ENCODE results near the gene OR6J1. TPM values are rescaled to one million over a fixed set of nuclear protein-coding genes. Genes with fewer than 3 reads are reported as not detected.

OR6J1 gene
- polyA plus RNA-seq, 1 of the 3 experiments (the other 2 are of a cell fraction): not detected

DNA sequence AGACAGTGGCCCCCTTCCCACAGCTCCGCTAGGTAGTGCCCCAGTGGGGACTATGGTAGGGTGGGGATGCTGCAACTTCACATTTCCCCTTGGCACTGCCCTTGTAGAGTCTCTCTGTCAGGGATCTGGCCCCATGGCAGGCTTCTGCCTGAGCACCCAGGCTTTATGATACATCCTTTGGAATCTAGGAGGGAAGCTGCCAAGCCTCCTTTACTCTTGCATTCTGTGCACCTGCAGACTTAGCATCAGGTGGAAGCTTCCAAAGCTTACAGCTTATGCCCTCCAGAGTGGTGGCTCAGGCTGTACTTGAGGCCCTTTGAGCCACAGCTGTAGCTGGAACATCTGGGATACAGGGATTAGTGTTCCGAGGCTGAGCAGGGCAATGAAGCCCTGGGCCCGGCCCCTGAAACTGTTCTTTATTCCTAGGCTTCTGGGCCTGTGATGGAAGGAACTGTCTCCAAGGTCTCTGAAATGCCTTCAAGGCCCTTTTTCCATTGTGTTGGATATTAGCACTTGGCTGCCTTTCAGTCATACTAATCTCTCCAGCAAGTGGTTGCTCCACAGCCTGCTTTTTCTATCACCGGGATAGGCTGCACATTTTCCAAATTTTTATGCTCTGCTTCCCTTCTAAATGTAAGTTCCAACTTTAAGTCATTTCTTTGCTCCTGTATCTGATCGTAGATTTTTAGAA, 22.2 kb upstream of the OR6J1 start:
- H3K36me3 ChIP-seq (replicated peaks in 1 of 2; ENCODE audit: control insufficient read depth in 1 of 2, insufficient read depth in 2 of 2, low read length in 1 of 2): no peaks in the 10 kb centered on the region
- no peak overlapping the region for H3K4me3 ChIP-seq (ENCODE audit: low read depth in 2 of 2, low read length in 1 of 2)
- H3K27me3 ChIP-seq (ENCODE audit: insufficient read depth): peaks cover 32% of the 10 kb centered on the region; the same call in 1 of the 2 replicates
- 5% methylated on average over 3 of the region's 5 CpGs for WGBS (ENCODE audit: low lambda C conversion rate)
- H3K79me2 ChIP-seq (ENCODE audit: insufficient read depth): no peaks in the 10 kb centered on the region
- ChIA-PET POLR2A (no interaction called here), CTCF (interaction anchor here (1.6 to 2.2 kb wide), 2 partner anchors 13 to 96 kb away, joined by 7 to 10 read pairs; no protein-coding TSS in a partner anchor)
- H3K9me2 ChIP-seq: no peaks in the 10 kb centered on the region
- no peaks in the 10 kb centered on the region for H3F3A ChIP-seq (replicated peaks; ENCODE audit: insufficient read depth)
- no peak overlapping the region for H2AFZ ChIP-seq (ENCODE audit: low read depth)
- H4K20me1 ChIP-seq (ENCODE audit: insufficient read depth): no peaks in the 10 kb centered on the region
- no peak overlapping the region for H3K4me2 ChIP-seq
- no peaks in the 10 kb centered on the region for H3K9me3 ChIP-seq
- TF ChIP-seq, protein P1, sequence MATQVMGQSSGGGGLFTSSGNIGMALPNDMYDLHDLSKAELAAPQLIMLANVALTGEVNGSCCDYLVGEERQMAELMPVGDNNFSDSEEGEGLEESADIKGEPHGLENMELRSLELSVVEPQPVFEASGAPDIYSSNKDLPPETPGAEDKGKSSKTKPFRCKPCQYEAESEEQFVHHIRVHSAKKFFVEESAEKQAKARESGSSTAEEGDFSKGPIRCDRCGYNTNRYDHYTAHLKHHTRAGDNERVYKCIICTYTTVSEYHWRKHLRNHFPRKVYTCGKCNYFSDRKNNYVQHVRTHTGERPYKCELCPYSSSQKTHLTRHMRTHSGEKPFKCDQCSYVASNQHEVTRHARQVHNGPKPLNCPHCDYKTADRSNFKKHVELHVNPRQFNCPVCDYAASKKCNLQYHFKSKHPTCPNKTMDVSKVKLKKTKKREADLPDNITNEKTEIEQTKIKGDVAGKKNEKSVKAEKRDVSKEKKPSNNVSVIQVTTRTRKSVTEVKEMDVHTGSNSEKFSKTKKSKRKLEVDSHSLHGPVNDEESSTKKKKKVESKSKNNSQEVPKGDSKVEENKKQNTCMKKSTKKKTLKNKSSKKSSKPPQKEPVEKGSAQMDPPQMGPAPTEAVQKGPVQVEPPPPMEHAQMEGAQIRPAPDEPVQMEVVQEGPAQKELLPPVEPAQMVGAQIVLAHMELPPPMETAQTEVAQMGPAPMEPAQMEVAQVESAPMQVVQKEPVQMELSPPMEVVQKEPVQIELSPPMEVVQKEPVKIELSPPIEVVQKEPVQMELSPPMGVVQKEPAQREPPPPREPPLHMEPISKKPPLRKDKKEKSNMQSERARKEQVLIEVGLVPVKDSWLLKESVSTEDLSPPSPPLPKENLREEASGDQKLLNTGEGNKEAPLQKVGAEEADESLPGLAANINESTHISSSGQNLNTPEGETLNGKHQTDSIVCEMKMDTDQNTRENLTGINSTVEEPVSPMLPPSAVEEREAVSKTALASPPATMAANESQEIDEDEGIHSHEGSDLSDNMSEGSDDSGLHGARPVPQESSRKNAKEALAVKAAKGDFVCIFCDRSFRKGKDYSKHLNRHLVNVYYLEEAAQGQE (IDR thresholded peaks at IDR 0.05; ENCODE audit: low read depth, low read length): no peak
- no peak for TF ChIP-seq GATA2 (CRISPR knock-in tag; IDR thresholded peaks at IDR 0.05)
- no peak for TF ChIP-seq GABPA (IDR thresholded peaks at IDR 0.05; ENCODE audit: low read depth)
- TF ChIP-seq NRF1 (IDR thresholded peaks at IDR 0.05; ENCODE audit: low read depth, low read length): no peak
- no peak for TF ChIP-seq RXRA (IDR thresholded peaks at IDR 0.05; ENCODE audit: borderline replicate concordance, low read depth)
- no peak for TF ChIP-seq CHD2 (IDR thresholded peaks at IDR 0.05; ENCODE audit: low read length, partially characterized antibody)
- no peak for TF ChIP-seq FOXJ3 (CRISPR knock-in tag; IDR thresholded peaks at IDR 0.05)
- TF ChIP-seq, protein P2, sequence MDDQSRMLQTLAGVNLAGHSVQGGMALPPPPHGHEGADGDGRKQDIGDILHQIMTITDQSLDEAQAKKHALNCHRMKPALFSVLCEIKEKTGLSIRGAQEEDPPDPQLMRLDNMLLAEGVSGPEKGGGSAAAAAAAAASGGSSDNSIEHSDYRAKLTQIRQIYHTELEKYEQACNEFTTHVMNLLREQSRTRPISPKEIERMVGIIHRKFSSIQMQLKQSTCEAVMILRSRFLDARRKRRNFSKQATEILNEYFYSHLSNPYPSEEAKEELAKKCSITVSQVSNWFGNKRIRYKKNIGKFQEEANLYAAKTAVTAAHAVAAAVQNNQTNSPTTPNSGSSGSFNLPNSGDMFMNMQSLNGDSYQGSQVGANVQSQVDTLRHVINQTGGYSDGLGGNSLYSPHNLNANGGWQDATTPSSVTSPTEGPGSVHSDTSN (IDR thresholded peaks at IDR 0.05): no peak
- no peak for TF ChIP-seq MXI1 (IDR thresholded peaks at IDR 0.05; ENCODE audit: low read depth, low read length)
- TF ChIP-seq TAF1 (IDR thresholded peaks at IDR 0.05; ENCODE audit: borderline replicate concordance, low read depth, low read length): no peak
- H3K9ac ChIP-seq: no peak overlapping the region
- H3K27ac ChIP-seq (ENCODE audit: low read depth in 2 of 2, low read length in 1 of 2): no peak overlapping the region
- H3K4me1 ChIP-seq (ENCODE audit: control insufficient read depth in 1 of 2, insufficient read depth in 2 of 2, low read depth in 1 of 2, low read length in 1 of 2): no peaks in the 10 kb centered on the region
- no peak for DNase-seq

- Histone ChIP-seq H3K4me3 (ENCODE audit: low read depth in 2 of 2, low read length in 1 of 2) (no peak overlapping the region), H3K79me2 (ENCODE audit: insufficient read depth) (no peaks in the 10 kb centered on the region), H3K27me3 (ENCODE audit: insufficient read depth) (peaks cover 32% of the 10 kb centered on the region; the same call in 1 of the 2 replicates), H4K20me1 (ENCODE audit: insufficient read depth) (no peaks in the 10 kb centered on the region), H3K9me3 (no peaks in the 10 kb centered on the region), H3K4me2 (no peak overlapping the region), H3F3A (replicated peaks; ENCODE audit: insufficient read depth) (no peaks in the 10 kb centered on the region), H3K9me2 (no peaks in the 10 kb centered on the region), H2AFZ (ENCODE audit: low read depth) (no peak overlapping the region), H3K9ac (no peak overlapping the region), H3K4me1 (ENCODE audit: control insufficient read depth in 1 of 2, insufficient read depth in 2 of 2, low read depth in 1 of 2, low read length in 1 of 2) (no peaks in the 10 kb centered on the region), H3K27ac (ENCODE audit: low read depth in 2 of 2, low read length in 1 of 2) (no peak overlapping the region), H3K36me3 (replicated peaks in 1 of 2; ENCODE audit: control insufficient read depth in 1 of 2, insufficient read depth in 2 of 2, low read length in 1 of 2) (no peaks in the 10 kb centered on the region)
- DNase-seq: no peak
- WGBS (ENCODE audit: low lambda C conversion rate): 9% methylated on average over 6 of the region's 6 CpGs
- POLR2A ChIA-PET: no interaction called here
- CTCF ChIA-PET: interaction anchor here (2.2 kb wide), 1 partner anchor 94 kb away, joined by 10 read pairs; no protein-coding TSS in a partner anchor
- TF ChIP-seq NRF1 (IDR thresholded peaks at IDR 0.05; ENCODE audit: low read depth, low read length) (no peak), JUND (IDR thresholded peaks at IDR 0.05) (no peak), RXRA (IDR thresholded peaks at IDR 0.05; ENCODE audit: borderline replicate concordance, low read depth) (no peak), ZBTB33 (IDR thresholded peaks at IDR 0.05; ENCODE audit: borderline replicate concordance, low read depth) (no peak)
- TF ChIP-seq, protein P1 (IDR thresholded peaks at IDR 0.05; ENCODE audit: low read depth, low read length): no peak
- TF ChIP-seq, protein P3, sequence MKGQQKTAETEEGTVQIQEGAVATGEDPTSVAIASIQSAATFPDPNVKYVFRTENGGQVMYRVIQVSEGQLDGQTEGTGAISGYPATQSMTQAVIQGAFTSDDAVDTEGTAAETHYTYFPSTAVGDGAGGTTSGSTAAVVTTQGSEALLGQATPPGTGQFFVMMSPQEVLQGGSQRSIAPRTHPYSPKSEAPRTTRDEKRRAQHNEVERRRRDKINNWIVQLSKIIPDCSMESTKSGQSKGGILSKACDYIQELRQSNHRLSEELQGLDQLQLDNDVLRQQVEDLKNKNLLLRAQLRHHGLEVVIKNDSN (IDR thresholded peaks at IDR 0.05; ENCODE audit: borderline replicate concordance, low read depth): no peak
These were observed 20.1 kb upstream of the OR6J1 start for GRCh38 chr14:22664261-22664660.

Measured in SK-N-SH (cell line).